HTERT RPE-1 (cell line): ENCODE data around the gene HUS1.
"Not testable (repeated sequence)": the region's sequence is repeated elsewhere in the genome, so short reads cannot be mapped to it uniquely, and the experiment has no call there.

Experiments
- in situ Hi-C: fragments of 300-500 bp; cut with MboI; formaldehyde crosslinking; loops from 4 replicates; pipeline ENCODE4 v1.14.3; 2020; ENCODE audit warnings: low sequenced_read_pairs

Gene HUS1

DNA sequence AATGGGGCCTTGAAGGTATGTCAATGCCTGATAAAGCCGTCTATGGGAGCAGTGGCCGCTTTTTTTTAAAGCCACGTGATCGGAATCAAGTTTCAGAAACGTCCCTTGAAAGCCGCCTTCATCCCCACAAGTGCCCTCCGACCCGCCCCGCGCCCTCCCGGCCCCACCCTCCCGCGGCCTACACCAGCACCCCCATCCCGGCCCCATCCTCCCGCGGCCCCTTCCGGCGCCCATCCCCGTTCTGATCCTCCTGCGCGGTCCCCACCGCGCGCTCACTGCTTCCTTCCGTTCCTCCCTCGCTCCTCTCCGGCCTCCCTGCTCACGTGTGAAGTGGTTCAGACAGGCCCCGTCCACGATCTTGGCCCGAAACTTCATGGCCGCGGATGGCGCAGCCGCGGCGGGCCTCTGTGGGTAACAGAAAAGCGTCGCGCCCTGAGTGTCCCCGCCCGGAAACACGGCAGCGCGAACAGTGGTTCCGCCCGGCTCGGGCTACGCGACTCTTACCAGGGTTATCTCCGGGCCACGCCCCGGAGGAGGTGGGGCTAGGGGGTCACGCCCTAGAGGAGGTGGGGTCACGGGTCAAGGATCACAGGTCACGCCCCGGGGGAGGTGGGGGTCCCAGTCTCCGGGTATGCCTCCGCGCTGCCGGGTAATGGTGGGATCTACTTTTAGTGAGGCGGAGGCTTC is at the start of gene HUS1:
TSS of gene HUS1 (minus strand) at position 471 of the 687 bp plus-strand sequence. CDS start at position 375, 96 bp downstream.
- in situ Hi-C loops = no loop called here

DNA sequence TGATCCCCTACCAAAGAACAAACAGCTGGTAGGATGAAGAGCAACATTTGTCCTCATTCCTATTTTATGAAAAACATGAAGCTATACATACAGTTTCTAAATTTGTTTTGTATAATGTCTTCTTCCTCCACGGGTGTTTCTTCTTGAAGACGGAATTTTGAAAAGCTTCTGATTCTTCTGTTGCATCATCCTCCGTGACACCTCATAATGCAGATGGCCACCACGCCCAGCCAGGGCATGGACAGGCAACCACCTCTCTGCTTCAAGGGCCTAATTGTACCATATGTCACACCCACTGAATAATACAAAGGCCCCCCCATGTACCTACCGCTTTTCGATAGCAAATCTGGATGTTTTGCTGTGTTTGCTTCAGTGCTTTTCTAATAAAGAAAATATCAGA is 49.5 kb upstream of the HUS1 start, which contains the start of gene SUN3:
TSS of gene SUN3 (minus strand) at position 170 of the 400 bp plus-strand sequence. CDS start at position 1, 169 bp downstream.
- in situ Hi-C loops = no loop called here

- in situ Hi-C loops = no loop called here
Observed at GRCh38 chr7:48025624-48026023, 46.2 kb upstream of the HUS1 start.

DNA sequence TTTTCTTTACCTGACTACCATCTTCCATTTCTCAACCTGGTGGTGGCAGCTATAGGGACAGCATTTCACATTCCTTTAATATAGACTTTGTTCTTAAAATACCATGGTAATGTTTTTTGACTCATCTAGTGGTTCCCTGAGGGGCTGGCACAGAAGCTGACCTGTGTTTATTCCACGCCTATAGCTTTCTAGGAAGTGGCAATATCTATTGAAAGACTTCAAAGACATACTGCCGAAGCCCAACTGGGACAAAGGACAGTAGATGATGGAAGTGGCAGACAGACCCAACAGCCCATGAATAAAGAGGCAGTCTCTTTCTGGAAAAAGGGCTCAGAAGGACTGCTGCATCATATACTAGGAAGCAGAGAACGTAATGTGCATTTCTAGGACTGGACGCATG is 38.3 kb upstream of the HUS1 start:
- in situ Hi-C loops = no loop called here

GRCh38 chr7:48016641-48017040 is 37.2 kb upstream of the HUS1 start:
- in situ Hi-C loops = no loop called here

- in situ Hi-C loops = no loop called here
Observed at GRCh38 chr7:48011951-48012350, 32.5 kb upstream of the HUS1 start.

DNA sequence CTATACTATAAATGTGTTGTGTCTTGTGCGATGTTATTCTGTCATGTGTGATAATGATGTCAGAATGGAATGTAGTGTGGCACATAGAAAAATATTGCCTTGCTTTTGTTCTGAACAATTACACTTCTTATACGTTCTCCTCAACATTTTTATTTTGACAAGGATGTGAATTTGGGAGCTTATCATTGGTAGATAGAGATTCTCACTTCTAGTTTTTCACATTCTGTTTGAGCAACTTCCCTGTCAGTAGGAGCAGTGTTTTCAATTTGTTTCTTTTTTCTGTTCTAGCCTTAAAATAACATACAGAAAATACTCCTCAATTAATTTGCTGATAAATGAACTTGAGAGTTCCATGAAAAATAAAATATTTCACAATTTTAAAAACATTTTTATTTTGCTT is 31.9 kb upstream of the HUS1 start:
- in situ Hi-C loops = no loop called here

DNA sequence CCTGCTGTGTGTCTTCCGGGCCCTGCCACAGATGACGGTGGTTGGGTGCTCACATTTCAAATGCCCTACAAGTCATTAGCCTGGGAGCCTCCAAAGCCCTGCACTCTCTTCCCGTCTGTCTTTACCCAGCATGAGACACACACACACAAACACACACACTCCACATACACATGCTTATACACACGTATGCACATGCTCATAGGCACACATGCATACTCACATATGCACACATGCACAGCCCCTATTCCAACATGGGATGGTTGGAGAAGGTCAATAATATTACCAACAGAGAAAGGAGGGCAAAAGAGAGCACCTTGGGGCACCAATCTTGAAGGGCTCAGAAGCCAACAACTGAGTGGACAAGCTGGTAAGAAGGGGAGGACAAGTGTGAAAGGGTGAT is 30.5 kb upstream of the HUS1 start:
- in situ Hi-C loops = no loop called here

- in situ Hi-C loops = no loop called here
Observed at GRCh38 chr7:48009257-48009656, 29.8 kb upstream of the HUS1 start.

DNA sequence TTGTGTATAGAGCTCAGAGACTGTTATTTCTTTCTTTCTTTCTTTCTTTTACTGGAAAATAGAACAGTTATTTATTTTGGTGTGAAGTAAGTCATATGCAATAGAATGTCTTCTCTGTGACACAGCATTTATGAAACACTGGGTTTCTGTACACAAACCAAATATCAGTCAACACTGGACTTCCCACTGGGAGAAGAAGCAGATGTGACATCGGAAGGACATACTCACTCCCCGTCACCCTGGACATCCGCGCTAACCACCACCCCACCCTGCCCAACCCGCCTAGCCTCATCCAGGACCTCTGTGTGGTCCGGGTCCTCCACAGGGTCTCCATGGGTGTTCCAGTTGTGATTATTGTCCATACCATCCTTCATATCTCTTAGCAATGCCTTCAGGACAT is 27.5 kb upstream of the HUS1 start:
- in situ Hi-C loops = no loop called here

DNA sequence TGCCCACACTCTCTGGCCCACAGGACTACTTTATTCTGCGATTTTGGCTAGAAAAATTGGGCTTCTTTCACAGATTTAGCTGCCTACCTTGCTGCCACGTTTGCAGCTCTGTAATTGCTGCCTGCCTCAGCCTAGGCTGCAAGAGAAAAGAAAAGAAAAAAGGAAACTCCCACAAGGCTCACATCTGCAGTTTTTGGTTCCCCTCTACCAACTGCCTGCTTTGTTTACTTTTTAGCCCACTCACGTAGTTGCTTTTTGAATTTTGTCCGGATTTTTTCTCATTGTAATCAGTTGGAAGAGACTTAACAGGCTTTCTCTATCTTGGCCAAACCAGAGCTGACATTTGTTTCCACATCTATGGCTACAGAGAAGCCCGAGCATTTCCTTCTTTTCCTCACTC is 25.2 kb upstream of the HUS1 start:
- in situ Hi-C loops = no loop called here

DNA sequence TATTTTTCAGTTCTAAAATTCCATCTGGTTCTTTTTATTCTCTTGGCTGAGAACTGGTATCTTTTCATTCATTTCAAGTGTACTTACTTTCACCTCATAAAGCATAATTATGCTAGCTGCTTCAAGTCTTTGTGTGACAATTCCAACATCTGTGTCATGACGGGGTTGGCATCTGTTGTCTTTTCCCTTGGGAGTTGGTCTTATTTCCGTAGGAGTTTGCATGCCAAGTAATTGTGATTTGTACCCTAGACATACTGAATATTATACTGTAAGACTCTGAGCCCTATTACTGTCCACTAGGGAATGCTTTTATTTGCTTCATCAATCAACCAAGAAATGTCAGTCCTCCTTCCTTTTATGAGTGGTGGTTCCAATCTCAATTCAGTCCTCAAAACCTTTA is 24.6 kb upstream of the HUS1 start:
- in situ Hi-C loops = no loop called here

- in situ Hi-C loops = not testable (repeated sequence)
Observed at GRCh38 chr7:48000164-48000563, 20.7 kb upstream of the HUS1 start.

DNA sequence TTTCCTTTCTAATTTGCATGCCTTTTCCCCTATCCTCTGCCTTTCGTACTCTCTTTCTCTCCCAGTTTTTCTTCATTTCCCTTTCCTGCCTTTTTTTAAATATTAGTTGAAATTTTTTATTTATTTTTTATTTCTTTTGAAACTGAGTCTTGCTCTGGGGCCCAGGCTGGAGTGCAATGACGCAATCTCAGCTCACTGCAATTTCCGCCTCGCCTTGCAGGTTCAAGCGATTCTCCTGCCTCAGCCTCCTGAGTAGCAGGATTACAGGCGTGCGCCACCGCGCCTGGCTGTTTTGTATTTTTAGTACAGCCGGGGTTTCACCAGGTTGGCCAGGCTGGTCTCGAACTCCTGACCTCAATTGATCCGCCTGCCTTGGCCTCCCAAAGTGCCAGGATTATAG is 20.0 kb upstream of the HUS1 start:
- in situ Hi-C loops = no loop called here

GRCh38 chr7:47992446-47992845 is 13.0 kb upstream of the HUS1 start:
- in situ Hi-C loops = no loop called here

DNA sequence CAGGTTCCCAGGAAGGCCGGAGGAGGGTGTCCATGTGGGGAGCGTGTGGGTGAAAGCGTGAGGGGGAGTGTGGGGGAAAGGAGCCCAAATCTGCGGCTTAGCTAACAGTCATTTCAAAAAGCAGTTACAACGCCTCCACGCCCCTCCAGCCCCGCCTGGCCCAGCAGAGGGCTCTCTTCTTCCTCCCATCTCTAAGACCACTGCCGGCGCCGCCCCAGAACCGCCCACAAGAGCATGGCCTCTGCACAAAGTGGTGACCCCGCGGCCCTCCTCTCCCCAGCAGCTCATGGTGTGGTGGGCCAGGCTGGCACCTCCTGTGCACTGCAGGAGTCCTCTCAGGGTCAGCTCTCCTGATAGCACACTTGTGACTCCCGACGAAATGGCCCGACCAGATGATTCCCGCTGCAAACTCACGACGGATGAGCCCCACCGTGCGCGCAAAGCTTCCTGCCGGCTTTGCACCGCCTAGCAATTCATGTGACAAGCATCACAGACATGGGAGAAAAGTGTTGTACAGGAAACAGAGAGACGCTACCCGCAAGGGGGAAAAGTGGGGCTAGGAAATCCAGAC is 12.4 kb upstream of the HUS1 start:
- in situ Hi-C loops = no loop called here

- in situ Hi-C loops = no loop called here
Observed at GRCh38 chr7:47991270-47991669, 11.9 kb upstream of the HUS1 start.

DNA sequence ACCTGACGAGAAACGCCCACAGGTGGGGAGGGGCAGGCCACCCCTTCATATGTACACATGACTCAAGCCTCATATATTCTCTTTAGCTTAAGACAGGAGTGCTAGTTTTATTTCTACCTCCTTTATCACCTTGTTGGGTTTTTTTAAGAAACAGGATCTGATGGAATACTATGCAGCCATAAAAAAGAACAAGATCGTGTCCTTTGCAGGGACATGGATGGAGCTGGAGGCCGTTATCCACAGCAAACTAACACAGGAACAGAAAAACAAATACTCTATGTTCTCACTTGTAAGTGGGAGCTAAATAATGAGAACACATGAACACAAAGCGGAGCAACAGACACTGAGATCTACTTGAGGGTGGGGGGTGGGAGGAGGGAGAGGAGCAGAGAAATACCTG is 11.2 kb upstream of the HUS1 start:
- in situ Hi-C loops = no loop called here

GRCh38 chr7:47989607-47990400 is 10.4 kb upstream of the HUS1 start:
- in situ Hi-C loops = not testable (repeated sequence)

- in situ Hi-C loops = no loop called here
Observed at GRCh38 chr7:47988496-47989386, 9.3 kb upstream of the HUS1 start.

DNA sequence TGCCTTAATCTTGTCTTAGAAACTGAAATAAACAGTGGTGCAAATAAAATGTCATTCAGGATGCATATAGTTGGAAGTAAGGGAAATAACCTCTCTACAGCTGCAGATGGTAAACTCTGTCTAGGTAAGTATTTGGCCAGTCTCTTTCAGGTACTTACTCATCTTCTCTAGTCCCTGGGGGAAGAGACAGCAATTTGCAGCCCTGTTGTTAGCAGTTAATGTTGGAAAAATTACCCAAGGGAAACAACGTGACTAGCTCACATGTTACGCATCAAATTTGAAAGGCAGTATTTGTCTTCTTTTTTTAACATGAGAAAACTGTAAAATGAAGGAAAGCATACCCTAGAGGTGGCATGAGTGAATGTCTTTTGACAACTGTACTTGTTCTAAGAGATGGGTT is 3.2 kb upstream of the HUS1 start:
- in situ Hi-C loops = no loop called here
